MM.1S (cell line): Measurements from ENCODE around the gene THRB.

Source experiments
- DNase-seq: peaks from one replicate; pipeline ENCODE4 v3.0.0-alpha.2; 2015
- H2AFZ ChIP-seq: fragments of 300-600 bp; sonication (generic); 2 replicates; pipeline ENCODE4 v1.6.0; 2016; ENCODE audit warnings: antibody characterized with exemption, low read length
- H3F3A ChIP-seq: fragments of 300-600 bp; sonication (generic); 2 replicates; pipeline ENCODE4 v1.6.1; 2016; ENCODE audit warnings: mild to moderate bottlenecking, antibody characterized with exemption, low read length, moderate library complexity, mixed read lengths; ENCODE audit not compliant: insufficient read depth
- H3K27ac ChIP-seq: fragments of 300-600 bp; sonication (generic); 2 replicates; pipeline ENCODE4 v1.5.1; 2016; ENCODE audit warnings: mild to moderate bottlenecking, low read length
- H3K27me3 ChIP-seq: fragments of 300-600 bp; sonication (generic); replicated peaks from 2 replicates; pipeline ENCODE4 v1.6.0; 2016; ENCODE audit warnings: low read length; ENCODE audit not compliant: insufficient read depth
- H3K36me3 ChIP-seq: fragments of 300-600 bp; sonication (generic); replicated peaks from 2 replicates; pipeline ENCODE4 v1.6.1; 2016; ENCODE audit warnings: mild to moderate bottlenecking, low read length, mixed read lengths; ENCODE audit not compliant: insufficient read depth
- H3K4me1 ChIP-seq: fragments of 300-600 bp; sonication (generic); 2 replicates; pipeline ENCODE4 v1.6.1; 2016; ENCODE audit warnings: low read length, mixed read lengths
- H3K4me2 ChIP-seq: fragments of 300-600 bp; sonication (generic); 2 replicates; pipeline ENCODE4 v1.6.0; 2016; ENCODE audit warnings: low read depth, low read length
- H3K4me3 ChIP-seq: fragments of 300-600 bp; sonication (generic); 2 replicates; pipeline ENCODE4 v1.5.1; 2016; ENCODE audit warnings: low read length, mixed read lengths
- H3K79me2 ChIP-seq: fragments of 300-600 bp; sonication (generic); 2 replicates; pipeline ENCODE4 v1.6.1; 2016; ENCODE audit warnings: mixed run types, low read length, mixed read lengths
- H3K9ac ChIP-seq: fragments of 300-600 bp; sonication (generic); 2 replicates; pipeline ENCODE4 v1.6.1; 2016; ENCODE audit warnings: low read length, mixed read lengths
- H3K9me2 ChIP-seq: fragments of 300-600 bp; sonication (generic); replicated peaks from 2 replicates; pipeline ENCODE4 v1.6.1; 2016; ENCODE audit warnings: mild to moderate bottlenecking, low read length, mixed read lengths; ENCODE audit not compliant: insufficient read depth
- H3K9me3 ChIP-seq: fragments of 300-600 bp; sonication (generic); replicated peaks from 2 replicates; pipeline ENCODE4 v1.6.1; 2016; ENCODE audit warnings: mild to moderate bottlenecking, low read length, mixed read lengths; ENCODE audit not compliant: insufficient read depth
- H4K20me1 ChIP-seq: fragments of 300-600 bp; sonication (generic); 2 replicates; pipeline ENCODE4 v1.6.1; 2016; ENCODE audit warnings: mild to moderate bottlenecking, low read length, moderate library complexity, mixed read lengths; ENCODE audit not compliant: insufficient read depth
- CTCF ChIP-seq: fragments of 300-600 bp; sonication (generic); IDR thresholded peaks from 2 replicates; pipeline ENCODE4 v1.5.1; 2016; ENCODE audit warnings: antibody characterized with exemption, low read length, mixed read lengths
- EZH2 ChIP-seq: fragments of 300-600 bp; sonication (generic); optimal IDR thresholded peaks from 2 replicates; pipeline ENCODE3; 2017; ENCODE audit warnings: low read depth, mild to moderate bottlenecking, antibody characterized with exemption, low read length, mixed read lengths
- EZH2phosphoT487 ChIP-seq: fragments of 300-600 bp; sonication (generic); IDR thresholded peaks from 2 replicates; pipeline ENCODE4 v1.6.1; 2018; ENCODE audit warnings: antibody characterized with exemption, low read length

Gene THRB

GRCh38 chr3:24199775-24200247, 294.8 kb downstream of the THRB start:
- no peak overlapping the region for H3K4me3 ChIP-seq
- H4K20me1 ChIP-seq = no peaks in the 10 kb centered on the region
- DNase-seq = no peak
- no peaks in the 10 kb centered on the region for H3K27me3 ChIP-seq
- H3K36me3 ChIP-seq = no peaks in the 10 kb centered on the region
- no peaks in the 10 kb centered on the region for H3K9me3 ChIP-seq
- H3K79me2 ChIP-seq = no peaks in the 10 kb centered on the region
- no peaks in the 10 kb centered on the region for H3K9me2 ChIP-seq
- H3K27ac ChIP-seq = no peak overlapping the region
- TF ChIP-seq EZH2 (no peak), CTCF (no peak)
- H3F3A ChIP-seq = no peaks in the 10 kb centered on the region
- no peak overlapping the region for H3K9ac ChIP-seq
- H3K4me1 ChIP-seq = no peaks in the 10 kb centered on the region
- no peak overlapping the region for H2AFZ ChIP-seq
- no peak overlapping the region for H3K4me2 ChIP-seq

- Histone ChIP-seq H3K4me1 (no peaks in the 10 kb centered on the region), H2AFZ (no peak overlapping the region), H3K9ac (no peak overlapping the region), H4K20me1 (no peaks in the 10 kb centered on the region), H3K27ac (no peak overlapping the region), H3K36me3 (no peaks in the 10 kb centered on the region), H3K9me3 (no peaks in the 10 kb centered on the region), H3F3A (no peaks in the 10 kb centered on the region), H3K9me2 (no peaks in the 10 kb centered on the region), H3K4me2 (no peak overlapping the region), H3K4me3 (no peak overlapping the region), H3K79me2 (no peaks in the 10 kb centered on the region), H3K27me3 (no peaks in the 10 kb centered on the region)
- DNase-seq = no peak
- no peak for TF ChIP-seq EZH2
- TF ChIP-seq CTCF = no peak
- TF ChIP-seq EZH2phosphoT487 = no peak
Observed at GRCh38 chr3:24199300-24199699, 295.4 kb downstream of the THRB start.

- Histone ChIP-seq H3K9me3 (no peaks in the 10 kb centered on the region), H3K27me3 (no peaks in the 10 kb centered on the region), H3K4me1 (no peaks in the 10 kb centered on the region)
Observed at GRCh38 chr3:24198728-24199127, 295.9 kb downstream of the THRB start.

More at GRCh38 chr3:24198728-24199127, 295.9 kb downstream of the THRB start:
- Histone ChIP-seq H3K36me3 (no peaks in the 10 kb centered on the region), H2AFZ (no peak overlapping the region), H3K9me2 (no peaks in the 10 kb centered on the region), H4K20me1 (no peaks in the 10 kb centered on the region), H3K4me2 (no peak overlapping the region), H3K79me2 (no peaks in the 10 kb centered on the region), H3K9ac (no peak overlapping the region), H3K27ac (no peak overlapping the region), H3F3A (no peaks in the 10 kb centered on the region), H3K4me3 (no peak overlapping the region)
- no peak for TF ChIP-seq EZH2phosphoT487
- no peak for TF ChIP-seq CTCF
- no peak for TF ChIP-seq EZH2
- DNase-seq = no peak
